Dermis lymphatic vessel endothelial cell (primary cell): ENCODE results near the gene MIA. TPM values are rescaled to one million over a fixed set of nuclear protein-coding genes. Genes with fewer than 3 reads are reported as not detected.

Experiments
- total RNA-seq: library from RNA; depleted of rRNA; stranded (reverse); fragments of >200 nt; gene quantifications from 2 replicates; pipeline ENCODE4 v1.2.1, GENCODE V29; 2014

MIA gene
- total RNA-seq, result not detected in 2 replicates

DNA sequence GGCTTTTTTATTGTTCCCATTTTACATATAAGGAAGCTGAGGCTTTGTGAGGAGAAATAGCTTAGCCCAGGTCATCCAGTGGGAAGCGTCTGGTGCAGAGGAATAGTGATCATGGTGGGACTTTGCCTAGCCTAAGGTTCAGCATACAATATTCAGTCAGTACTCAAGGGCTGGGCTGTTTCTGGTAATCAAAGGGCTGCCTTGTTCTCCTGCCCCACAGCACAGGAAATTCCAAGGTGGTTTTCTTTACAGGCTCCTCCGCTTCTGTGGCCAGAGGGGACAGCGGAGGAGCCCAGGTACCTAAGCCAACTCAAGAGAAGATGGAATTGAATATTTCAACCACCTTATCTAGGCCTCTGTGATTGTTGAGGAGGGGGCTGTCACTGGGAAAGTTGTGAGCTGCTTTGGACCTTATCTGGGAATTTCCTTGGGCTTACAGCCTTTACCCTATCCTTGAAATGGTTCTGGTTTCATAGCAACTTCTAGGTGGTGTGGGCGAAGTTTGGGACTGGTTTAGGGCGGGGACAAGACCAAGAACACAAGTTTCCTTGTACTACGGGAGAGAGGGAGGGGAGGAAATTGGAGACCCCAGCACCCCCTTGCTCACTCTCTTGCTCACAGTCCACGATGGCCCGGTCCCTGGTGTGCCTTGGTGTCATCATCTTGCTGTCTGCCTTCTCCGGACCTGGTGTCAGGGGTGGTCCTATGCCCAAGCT is at the start of gene MIA:
TSS of gene MIA (plus strand) at position 606 of the 716 bp plus-strand sequence. CDS start at position 628, 22 bp downstream.

DNA sequence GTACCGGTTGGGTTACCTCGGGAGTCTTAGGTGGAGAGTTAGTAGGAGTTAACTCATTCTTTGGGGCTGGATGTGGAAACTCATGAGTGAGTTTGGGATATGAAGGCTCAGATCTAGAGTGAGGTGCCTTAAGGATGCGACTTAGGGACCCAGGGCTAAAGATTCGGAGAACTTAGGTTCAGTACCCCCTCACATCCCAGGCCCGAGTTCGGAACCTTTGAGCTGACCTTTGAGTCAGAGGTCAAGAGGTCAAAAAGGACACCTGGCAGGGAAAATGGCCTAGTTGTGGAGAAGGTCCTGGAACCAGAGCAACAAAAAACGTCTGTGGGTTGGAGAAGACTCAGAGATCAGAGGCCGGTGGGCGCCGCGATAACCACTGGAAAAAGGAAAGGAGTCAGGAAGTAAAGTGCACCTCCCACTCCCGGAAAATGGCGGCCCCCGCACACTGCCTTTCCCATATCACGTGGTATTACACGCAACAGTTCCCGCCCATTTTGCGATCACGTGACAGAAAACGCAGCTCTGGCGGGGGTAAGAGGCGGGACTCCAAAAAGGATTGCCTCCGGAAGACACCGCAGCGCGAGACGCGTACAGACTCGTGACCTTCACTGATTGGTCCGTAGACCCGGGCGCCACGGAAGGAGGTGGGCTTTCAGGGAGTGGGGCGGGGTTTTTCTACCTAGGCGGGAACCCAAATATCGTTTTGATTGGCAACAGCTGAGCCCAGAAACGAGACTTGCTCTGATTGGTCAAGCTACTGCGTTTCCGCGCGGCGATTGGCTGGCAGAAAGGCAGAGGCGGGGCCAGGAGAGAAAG is 25.1 kb upstream of the MIA start, which contains the start of gene ACTMAP:
TSS of gene ACTMAP (minus strand) at position 420 of the 816 bp plus-strand sequence. CDS start 674 bp downstream, outside the sequence.

GRCh38 chr19:40750874-40751537 is 24.3 kb upstream of the MIA start, which contains the start of gene SNRPA:
SNRPA (plus strand) TSS chr19:40751203; CDS start chr19:40751409, 206 bp downstream.

GRCh38 chr19:40777937-40778705 is 2.8 kb downstream of the MIA start, which contains the start of gene RAB4B:
RAB4B (plus strand) TSS chr19:40778247; CDS start chr19:40778376, 129 bp downstream.

DNA sequence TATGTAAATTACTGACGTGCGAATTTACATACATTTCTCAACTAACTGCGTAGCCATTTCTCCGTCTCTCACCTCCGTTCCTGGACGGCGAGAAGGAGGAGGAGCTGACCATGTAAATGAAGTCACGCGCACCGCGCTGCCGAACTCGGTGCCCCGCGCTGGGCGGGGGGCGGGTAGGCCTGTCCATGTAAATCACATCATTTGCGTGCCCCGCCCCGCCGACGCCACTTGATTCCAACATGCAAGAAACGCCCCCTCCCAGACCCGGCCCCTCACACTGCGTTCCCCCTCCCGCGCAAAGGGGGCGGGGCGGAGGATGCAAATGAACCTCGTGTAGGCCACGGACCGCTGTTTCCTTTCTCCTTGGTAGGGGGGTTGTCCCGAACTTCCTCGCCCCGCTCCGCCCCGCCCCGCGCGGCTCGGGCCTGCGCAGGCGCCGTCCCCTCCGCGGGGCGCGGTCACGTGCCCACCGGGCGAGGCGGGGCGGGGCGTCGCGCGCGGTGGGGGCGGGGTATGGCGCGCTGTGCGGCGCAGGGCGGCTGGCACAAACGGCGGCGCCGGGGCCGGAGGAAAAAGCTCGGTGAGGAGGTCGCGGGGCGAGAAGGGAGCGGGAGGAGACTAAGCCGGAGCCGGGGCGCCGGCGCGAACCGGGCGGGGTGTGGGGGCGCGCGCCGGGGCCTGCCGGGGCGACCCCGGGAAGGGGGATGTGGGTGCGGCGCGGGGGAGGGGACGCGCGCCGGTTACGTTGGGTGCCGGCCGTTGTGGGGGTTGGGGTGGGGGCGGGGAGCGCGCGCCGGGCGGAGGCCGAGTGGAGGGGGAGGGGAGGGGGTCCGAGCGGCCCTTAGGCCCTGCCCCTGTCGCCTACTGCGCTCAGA is 23.6 kb downstream of the MIA start, which contains the start of gene EGLN2:
TSS of gene EGLN2 (plus strand) at position 509 of the 875 bp plus-strand sequence. CDS start 1,382 bp downstream, outside the sequence.

Other genes with a start within 250 kb of the MIA start
- gene SHKBP1, start 198.6 kb upstream of the MIA start, total RNA-seq, result 20.6 and 24.3 TPM in 2 replicates
- 19.9 and 21.7 TPM in 2 replicates for gene LTBP4, start 174.2 kb upstream of the MIA start, total RNA-seq
- gene NUMBL, start 84.9 kb upstream of the MIA start, total RNA-seq, result 7.5 and 10.4 TPM in 2 replicates
- 16.7 and 20.5 TPM in 2 replicates for gene COQ8B, start 58.6 kb upstream of the MIA start, total RNA-seq
- gene ITPKC, start 58.4 kb upstream of the MIA start, total RNA-seq, result 16.7 and 21.3 TPM in 2 replicates
- gene ACTMAP, start 25.0 kb upstream of the MIA start, total RNA-seq, result 0.34 and 0.43 TPM in 2 replicates
- gene SNRPA, start 24.3 kb upstream of the MIA start, total RNA-seq, result 25.8 and 31.5 TPM in 2 replicates
- 9.5 and 12.8 TPM in 2 replicates for gene RAB4B, start 2.7 kb downstream of the MIA start, total RNA-seq
- gene EGLN2, start 23.7 kb downstream of the MIA start, total RNA-seq, result 119 and 126 TPM in 2 replicates
- gene CYP2A6, start 74.9 kb downstream of the MIA start, total RNA-seq, result not detected in 2 replicates
- not detected in 2 replicates for gene CYP2A7, start 106.7 kb downstream of the MIA start, total RNA-seq
- not detected in 2 replicates for gene CYP2B6, start 215.8 kb downstream of the MIA start, total RNA-seq